Tibial nerve (tissue), 3 donors: ENCODE data around the gene PAPOLA.

Source experiments
- POLR2A ChIP-seq, 2 donors: fragments of 450-650 bp; IDR thresholded peaks; one replicate each; pipeline ENCODE4 v1.6.1; 2017; ENCODE audit warnings: antibody characterized with exemption in 2 of 2, mild to moderate bottlenecking in 2 of 2, moderate library complexity in 2 of 2
- TF ChIP-seq, protein P1 (sequence below), 5 experiments: fragments of 200-600 bp in 3 of 5; fragments of 450-650 bp in 2 of 5; sonication (generic) in 3 of 5; IDR thresholded peaks; one replicate each; pipeline ENCODE4 v1.5.1; 2016 to 2019; ENCODE audit warnings: antibody characterized with exemption in 5 of 5, mild to moderate bottlenecking in 3 of 5, moderate library complexity in 2 of 5

DNA sequence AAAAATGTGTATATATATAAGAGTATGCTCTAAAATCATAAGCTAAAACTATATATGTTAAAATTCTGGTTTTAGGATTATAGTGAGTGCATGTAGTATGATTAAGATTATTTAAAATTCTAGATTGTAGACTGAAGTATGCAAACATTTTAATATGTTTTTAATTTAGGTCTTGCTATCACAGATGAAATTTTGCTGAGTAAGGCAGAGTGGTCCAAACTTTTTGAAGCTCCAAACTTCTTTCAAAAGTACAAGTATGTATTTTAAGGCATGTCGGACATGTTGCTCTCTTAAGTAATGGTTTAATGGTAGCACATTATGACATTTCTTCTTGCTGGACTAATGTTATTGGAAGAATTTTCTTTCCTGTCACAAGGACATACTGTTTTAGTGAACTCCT lies 34.6 kb downstream of the PAPOLA start:
- TF ChIP-seq, protein P1, sequence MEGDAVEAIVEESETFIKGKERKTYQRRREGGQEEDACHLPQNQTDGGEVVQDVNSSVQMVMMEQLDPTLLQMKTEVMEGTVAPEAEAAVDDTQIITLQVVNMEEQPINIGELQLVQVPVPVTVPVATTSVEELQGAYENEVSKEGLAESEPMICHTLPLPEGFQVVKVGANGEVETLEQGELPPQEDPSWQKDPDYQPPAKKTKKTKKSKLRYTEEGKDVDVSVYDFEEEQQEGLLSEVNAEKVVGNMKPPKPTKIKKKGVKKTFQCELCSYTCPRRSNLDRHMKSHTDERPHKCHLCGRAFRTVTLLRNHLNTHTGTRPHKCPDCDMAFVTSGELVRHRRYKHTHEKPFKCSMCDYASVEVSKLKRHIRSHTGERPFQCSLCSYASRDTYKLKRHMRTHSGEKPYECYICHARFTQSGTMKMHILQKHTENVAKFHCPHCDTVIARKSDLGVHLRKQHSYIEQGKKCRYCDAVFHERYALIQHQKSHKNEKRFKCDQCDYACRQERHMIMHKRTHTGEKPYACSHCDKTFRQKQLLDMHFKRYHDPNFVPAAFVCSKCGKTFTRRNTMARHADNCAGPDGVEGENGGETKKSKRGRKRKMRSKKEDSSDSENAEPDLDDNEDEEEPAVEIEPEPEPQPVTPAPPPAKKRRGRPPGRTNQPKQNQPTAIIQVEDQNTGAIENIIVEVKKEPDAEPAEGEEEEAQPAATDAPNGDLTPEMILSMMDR (IDR thresholded peaks at IDR 0.05) = no peak
- no peak for TF ChIP-seq POLR2A (IDR thresholded peaks at IDR 0.05)
